Measurements from ENCODE around the gene HLA-DPA1. TPM values are rescaled to one million over a fixed set of nuclear protein-coding genes. Genes with fewer than 3 reads are reported as not detected.

The HLA-DPA1 gene
- total and polyA plus RNA-seq, 10 of the 15 experiments (the other 5 are each of a cell fraction or from before 2014, with no cell fraction given) = 508 to 1,640 (median 829) TPM

DNA sequence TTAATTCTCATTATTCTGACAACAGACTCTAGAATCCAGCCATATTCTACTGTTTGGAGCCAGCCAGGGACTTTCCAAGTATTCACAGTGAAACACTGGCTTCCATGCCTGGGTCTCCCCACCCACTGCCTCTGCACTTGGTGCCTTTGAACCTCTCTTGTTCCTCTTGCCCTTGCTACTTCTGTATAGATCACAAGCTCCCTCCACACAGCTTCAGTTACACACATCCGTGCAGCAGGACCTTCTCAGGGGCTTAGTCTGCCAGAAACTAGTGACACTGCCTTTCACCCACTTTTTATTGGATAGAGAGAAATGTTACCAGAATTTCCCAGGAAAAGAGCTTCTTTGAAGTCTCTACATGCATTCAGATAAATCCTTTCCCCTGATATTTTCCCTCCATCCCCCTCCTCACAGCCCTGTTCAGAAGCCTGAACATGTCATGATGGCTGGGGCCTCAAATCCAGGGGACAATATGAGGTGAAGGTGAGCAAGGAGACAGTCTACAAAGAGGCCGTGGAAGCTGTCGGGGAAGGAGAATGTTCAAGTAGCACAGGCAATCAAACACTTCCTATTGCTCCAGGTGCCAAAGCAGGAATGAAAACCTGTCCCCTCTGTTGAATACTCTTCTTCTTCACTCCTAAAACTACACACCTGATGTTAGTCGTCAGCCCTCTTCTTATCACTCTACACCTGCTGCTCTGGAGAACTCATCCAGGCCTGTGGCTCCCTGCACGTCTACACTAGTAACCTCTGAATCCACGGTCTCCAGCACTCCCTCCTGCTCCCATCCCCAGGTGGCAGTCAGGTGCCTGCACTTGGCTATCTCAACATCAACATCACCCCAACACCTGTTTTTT, 43.9 kb downstream of the HLA-DPA1 start (continued):
- TF ChIP-seq IKZF1 (conservative IDR thresholded peaks at IDR 0.05) (peak; percentile 96), POLR2A (IDR thresholded peaks at IDR 0.05; ENCODE audit: low read depth, low read length) (peak; percentile 83), POU2F2 (IDR thresholded peaks at IDR 0.05; ENCODE audit: borderline replicate concordance, low read depth, low read length) (peak; percentile 82), RCOR1 (conservative IDR thresholded peaks at IDR 0.05; ENCODE audit: low read depth, low read length) (no peak), CHD4 (IDR thresholded peaks at IDR 0.05) (no peak), JUND (IDR thresholded peaks at IDR 0.05; ENCODE audit: low read depth, low read length) (no peak), ZNF274 (IDR thresholded peaks at IDR 0.05; ENCODE audit: insufficient read depth, insufficient read length) (no peak), IKZF2 (IDR thresholded peaks at IDR 0.05) (peak; percentile 94 to 95), SUPT20H (IDR thresholded peaks at IDR 0.05; ENCODE audit: borderline replicate concordance, control insufficient read depth, low read depth, low read length) (no peak), FOXK2 (IDR thresholded peaks at IDR 0.05) (no peak), IRF4 (IDR thresholded peaks at IDR 0.05; ENCODE audit: low read depth, low read length) (peak; percentile 76; the same call in 1 of the 2 replicates), EED (IDR thresholded peaks at IDR 0.05; ENCODE audit: low read depth) (peak; percentile 90), MYB (IDR thresholded peaks at IDR 0.05; ENCODE audit: borderline replicate concordance, low read depth, low read length) (peak; percentile 80; the same call in 1 of the 2 replicates), RAD21 (IDR thresholded peaks at IDR 0.05; ENCODE audit: insufficient read depth, low read depth, low read length) (peak; percentile 31; the same call in 1 of the 2 replicates)
- TF ChIP-seq, protein P1, sequence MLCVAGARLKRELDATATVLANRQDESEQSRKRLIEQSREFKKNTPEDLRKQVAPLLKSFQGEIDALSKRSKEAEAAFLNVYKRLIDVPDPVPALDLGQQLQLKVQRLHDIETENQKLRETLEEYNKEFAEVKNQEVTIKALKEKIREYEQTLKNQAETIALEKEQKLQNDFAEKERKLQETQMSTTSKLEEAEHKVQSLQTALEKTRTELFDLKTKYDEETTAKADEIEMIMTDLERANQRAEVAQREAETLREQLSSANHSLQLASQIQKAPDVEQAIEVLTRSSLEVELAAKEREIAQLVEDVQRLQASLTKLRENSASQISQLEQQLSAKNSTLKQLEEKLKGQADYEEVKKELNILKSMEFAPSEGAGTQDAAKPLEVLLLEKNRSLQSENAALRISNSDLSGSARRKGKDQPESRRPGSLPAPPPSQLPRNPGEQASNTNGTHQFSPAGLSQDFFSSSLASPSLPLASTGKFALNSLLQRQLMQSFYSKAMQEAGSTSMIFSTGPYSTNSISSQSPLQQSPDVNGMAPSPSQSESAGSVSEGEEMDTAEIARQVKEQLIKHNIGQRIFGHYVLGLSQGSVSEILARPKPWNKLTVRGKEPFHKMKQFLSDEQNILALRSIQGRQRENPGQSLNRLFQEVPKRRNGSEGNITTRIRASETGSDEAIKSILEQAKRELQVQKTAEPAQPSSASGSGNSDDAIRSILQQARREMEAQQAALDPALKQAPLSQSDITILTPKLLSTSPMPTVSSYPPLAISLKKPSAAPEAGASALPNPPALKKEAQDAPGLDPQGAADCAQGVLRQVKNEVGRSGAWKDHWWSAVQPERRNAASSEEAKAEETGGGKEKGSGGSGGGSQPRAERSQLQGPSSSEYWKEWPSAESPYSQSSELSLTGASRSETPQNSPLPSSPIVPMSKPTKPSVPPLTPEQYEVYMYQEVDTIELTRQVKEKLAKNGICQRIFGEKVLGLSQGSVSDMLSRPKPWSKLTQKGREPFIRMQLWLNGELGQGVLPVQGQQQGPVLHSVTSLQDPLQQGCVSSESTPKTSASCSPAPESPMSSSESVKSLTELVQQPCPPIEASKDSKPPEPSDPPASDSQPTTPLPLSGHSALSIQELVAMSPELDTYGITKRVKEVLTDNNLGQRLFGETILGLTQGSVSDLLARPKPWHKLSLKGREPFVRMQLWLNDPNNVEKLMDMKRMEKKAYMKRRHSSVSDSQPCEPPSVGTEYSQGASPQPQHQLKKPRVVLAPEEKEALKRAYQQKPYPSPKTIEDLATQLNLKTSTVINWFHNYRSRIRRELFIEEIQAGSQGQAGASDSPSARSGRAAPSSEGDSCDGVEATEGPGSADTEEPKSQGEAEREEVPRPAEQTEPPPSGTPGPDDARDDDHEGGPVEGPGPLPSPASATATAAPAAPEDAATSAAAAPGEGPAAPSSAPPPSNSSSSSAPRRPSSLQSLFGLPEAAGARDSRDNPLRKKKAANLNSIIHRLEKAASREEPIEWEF (IDR thresholded peaks at IDR 0.05; ENCODE audit: insufficient replicate concordance, low read depth, low read length) = no peak
- TF ChIP-seq, protein P2, sequence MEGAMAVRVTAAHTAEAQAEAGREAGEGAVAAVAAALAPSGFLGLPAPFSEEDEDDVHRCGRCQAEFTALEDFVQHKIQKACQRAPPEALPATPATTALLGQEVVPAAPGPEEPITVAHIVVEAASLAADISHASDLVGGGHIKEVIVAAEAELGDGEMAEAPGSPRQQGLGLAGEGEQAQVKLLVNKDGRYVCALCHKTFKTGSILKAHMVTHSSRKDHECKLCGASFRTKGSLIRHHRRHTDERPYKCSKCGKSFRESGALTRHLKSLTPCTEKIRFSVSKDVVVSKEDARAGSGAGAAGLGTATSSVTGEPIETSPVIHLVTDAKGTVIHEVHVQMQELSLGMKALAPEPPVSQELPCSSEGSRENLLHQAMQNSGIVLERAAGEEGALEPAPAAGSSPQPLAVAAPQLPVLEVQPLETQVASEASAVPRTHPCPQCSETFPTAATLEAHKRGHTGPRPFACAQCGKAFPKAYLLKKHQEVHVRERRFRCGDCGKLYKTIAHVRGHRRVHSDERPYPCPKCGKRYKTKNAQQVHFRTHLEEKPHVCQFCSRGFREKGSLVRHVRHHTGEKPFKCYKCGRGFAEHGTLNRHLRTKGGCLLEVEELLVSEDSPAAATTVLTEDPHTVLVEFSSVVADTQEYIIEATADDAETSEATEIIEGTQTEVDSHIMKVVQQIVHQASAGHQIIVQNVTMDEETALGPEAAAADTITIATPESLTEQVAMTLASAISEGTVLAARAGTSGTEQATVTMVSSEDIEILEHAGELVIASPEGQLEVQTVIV (IDR thresholded peaks at IDR 0.05; ENCODE audit: borderline replicate concordance, partially characterized antibody) = no peak
- TF ChIP-seq, protein P3, sequence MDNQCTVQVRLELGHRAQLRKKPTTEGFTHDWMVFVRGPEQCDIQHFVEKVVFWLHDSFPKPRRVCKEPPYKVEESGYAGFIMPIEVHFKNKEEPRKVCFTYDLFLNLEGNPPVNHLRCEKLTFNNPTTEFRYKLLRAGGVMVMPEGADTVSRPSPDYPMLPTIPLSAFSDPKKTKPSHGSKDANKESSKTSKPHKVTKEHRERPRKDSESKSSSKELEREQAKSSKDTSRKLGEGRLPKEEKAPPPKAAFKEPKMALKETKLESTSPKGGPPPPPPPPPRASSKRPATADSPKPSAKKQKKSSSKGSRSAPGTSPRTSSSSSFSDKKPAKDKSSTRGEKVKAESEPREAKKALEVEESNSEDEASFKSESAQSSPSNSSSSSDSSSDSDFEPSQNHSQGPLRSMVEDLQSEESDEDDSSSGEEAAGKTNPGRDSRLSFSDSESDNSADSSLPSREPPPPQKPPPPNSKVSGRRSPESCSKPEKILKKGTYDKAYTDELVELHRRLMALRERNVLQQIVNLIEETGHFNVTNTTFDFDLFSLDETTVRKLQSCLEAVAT (IDR thresholded peaks at IDR 0.05) = peak; percentile 97
- TF ChIP-seq, protein P4, sequence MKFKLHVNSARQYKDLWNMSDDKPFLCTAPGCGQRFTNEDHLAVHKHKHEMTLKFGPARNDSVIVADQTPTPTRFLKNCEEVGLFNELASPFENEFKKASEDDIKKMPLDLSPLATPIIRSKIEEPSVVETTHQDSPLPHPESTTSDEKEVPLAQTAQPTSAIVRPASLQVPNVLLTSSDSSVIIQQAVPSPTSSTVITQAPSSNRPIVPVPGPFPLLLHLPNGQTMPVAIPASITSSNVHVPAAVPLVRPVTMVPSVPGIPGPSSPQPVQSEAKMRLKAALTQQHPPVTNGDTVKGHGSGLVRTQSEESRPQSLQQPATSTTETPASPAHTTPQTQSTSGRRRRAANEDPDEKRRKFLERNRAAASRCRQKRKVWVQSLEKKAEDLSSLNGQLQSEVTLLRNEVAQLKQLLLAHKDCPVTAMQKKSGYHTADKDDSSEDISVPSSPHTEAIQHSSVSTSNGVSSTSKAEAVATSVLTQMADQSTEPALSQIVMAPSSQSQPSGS (IDR thresholded peaks at IDR 0.05; ENCODE audit: low read length) = peak; percentile 38

Data from GM12878 (cell line).